GM18508 (cell line): Measurements from ENCODE around the gene IFNA5.

Source experiments
- ATAC-seq: cut with Tn5 transposase; IDR thresholded peaks from one replicate; pipeline ENCODE4 v1.9.1; 2021; ENCODE audit warnings: moderate number of reproducible peaks; ENCODE audit not compliant: insufficient read depth, unreplicated experiment

IFNA5 gene

GRCh38 chr9:21294904-21295538 is 10.1 kb downstream of the IFNA5 start:
- ATAC-seq, result peak; percentile 59

DNA sequence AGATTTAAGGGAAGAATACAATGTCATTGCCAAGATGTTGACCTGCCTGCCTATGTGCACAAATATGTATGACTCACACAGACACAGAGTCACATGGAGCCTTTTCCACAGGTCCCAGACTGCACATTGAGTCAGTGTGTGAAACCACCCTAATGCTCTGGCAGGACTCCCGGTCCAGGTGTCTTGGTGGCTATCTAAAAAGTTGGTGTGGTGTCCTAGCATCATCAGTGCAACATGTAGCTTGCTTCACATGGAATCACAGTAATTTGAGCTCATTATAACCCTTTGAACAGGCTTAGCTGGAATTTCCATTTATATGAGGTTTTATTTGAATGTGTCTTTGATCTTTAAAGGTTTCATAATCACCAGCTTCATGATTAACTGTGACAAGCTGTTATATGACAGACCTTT is 10.7 kb downstream of the IFNA5 start:
- peak; percentile 47 for ATAC-seq

DNA sequence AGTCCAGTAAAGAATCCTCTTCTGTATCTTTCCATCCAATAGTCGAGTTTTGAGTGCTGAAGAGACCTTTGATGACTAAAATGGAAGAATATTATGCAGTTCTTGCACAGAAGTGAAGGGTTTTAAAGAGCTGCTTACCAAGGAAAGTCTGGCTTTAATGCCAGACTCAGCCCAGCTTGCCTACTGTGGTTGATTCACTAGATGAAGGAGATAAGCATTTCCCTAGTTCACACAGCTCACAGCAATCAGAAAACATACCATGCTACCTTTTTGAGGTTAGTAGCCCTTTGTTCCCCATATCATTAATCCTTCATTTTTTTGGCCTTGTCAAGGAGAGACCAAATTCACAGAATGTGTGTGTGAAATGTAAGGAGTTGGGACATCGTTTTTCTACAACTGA is 15.3 kb downstream of the IFNA5 start:
- no peak for ATAC-seq

DNA sequence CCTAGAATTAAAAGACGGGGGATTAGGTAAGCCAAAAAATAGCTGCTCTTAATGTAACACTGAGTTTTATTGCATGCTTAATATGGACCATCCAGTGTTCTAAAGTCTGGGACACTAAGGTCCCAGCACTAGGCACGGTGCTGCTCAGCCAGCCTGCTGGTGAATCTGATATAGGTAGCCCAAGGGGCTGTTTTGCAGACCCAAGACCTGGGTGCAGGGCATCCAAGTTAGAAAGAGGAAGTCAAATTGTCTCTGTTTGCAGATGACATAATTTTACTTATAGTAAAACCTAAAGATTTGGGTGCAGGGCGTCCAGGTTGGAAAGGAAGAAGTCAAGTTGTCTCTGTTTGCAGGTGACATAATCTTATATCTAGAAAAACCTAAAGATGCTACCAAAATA is 17.8 kb downstream of the IFNA5 start:
- no peak for ATAC-seq

DNA sequence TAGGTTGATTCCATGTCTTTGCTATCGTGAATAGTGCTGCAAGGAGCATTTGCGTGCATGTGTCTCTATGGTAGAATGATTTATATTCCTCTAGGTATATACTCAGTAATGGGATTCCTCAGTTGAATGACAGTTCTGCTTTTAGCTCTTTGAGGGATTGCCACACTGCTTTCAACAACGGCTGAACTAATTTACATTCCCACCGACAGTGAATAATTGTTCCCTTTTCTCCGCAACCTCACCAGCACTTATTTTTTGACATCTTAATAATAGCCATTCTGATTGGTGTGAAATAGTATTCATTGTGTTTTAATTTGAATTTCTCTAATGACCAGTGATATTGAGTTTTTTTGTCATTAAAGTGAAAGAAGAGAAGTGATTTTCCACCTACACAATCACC is 18.5 kb downstream of the IFNA5 start:
- ATAC-seq, result no peak

DNA sequence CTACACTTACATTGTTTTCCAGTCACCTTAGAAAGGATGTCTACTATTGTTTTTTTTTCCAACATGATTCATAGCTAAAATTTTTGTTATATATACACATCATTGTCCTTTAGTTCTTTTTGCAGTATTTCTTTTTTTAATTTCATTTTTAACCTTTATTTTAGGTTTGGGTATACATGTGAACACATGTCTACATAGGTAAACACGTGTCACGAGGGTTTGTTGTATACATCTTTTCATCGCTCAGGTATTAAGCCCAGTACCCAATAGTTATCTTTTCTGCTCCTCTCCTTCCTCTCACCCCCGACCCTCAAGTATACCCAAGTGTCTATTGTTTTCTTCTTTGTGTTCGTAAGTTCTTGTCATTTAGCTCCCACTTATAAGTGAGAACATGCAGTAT is 19.0 kb downstream of the IFNA5 start:
- no peak for ATAC-seq

DNA sequence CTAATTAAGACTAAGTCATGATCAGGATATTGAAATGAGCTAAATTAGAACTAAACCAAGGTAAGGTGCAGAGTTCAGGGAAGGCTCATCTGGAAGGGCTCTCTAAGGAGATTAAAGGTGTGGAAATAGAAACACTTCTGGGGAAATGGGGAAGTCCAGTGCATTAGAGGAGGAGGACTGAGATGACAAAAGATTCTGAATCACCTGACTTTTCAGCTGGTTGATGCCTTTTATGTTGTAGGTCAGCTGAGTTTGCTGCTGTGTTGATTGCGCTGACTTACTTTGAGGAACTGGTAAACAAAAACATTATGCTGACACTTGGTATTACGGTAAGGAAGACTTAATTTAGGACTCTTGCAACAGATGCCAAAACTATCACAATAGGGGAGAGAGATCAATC is 23.8 kb downstream of the IFNA5 start:
- no peak for ATAC-seq

GRCh38 chr9:21268347-21268657 is 36.8 kb downstream of the IFNA5 start:
- no peak for ATAC-seq

DNA sequence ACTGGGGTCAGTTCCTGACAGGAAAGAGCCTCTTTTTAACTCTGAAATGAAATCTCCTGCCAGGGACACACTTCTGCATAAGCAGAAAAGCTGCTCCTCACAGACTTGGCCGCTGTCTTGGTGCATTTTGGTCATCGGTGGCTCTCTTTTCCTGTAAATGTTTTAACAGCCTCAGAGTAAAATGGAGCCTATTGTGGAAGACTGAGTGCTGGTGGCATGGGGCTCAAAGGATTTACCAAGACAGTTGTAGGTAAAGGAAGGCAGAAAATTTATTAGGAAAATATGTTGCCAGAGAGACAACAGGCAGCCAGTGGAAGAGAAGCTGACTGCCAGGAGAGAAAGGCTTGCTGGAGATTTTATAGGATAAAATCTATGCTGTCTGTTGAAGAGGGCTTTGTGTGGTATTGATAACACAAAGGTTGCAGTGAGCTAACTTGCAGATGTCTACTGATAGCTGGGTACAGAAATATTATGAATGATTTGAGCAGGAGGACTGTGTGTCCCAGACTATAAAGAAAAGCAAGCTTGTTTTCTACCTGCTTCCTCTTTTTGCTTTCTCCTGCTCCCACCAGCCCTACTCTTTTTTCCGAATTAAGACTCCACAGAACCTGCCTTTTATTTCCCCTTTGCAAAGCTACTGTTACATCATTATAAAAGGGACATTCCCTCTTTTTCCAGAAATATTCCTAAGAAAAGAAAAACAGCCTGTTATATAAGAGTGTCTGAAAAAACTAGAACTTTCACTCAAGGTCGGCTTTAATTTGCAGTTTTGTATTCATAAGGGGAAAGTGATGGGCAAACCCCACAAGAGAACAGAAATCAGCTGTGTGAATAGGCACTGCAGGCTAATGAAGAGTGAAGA is 37.4 kb downstream of the IFNA5 start:
- peak; percentile 48 for ATAC-seq

DNA sequence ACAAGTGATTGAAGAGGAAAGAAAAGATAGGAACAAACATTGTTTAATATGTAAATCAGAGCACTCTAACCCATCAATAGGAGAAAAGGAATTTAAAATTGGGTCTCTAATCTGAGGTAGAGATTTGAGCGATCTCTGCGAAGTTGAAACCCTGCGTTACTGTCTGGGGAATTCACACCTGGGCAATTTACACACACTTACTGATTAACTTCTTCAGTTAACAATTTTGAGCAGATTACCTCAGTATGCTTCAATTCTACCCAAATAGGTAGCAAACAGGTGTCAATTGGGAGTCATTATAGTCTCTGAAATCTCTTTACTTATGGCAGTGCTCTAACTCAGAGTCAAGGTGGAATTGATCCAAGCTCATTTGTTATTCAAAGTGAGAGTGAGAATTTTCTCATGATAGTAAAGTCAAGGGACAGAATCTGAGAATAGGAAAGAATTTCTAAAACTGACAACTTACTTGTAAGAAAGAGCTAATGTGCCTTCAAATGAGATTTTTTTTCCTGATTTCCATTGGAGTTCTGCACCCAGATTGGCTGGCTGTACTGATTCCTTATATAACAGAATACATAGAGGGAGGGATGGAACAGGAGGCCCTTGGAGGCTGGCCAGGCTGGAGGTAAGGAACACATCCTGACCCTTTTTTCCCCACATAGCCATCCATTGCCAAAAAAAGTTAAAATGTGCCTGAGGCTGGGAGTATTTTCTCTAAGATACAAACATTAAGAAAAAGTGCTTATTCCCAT is 38.2 kb downstream of the IFNA5 start:
- ATAC-seq, result no peak

GRCh38 chr9:21265421-21266189 is 39.5 kb downstream of the IFNA5 start:
- no peak for ATAC-seq

GRCh38 chr9:21255538-21256212 is 49.4 kb downstream of the IFNA5 start:
- no peak for ATAC-seq
